Kidney capillary endothelial cell (primary cell): Measurements from ENCODE around the gene PATL2.
"Not testable (repeated sequence)": the region's sequence is repeated elsewhere in the genome, so short reads cannot be mapped to it uniquely, and the experiment has no call there.

Experiments
- DNase-seq: peaks from one replicate; pipeline ENCODE4 v3.0.0-alpha.2; 2018; ENCODE audit warnings: low spot score

The PATL2 gene

DNA sequence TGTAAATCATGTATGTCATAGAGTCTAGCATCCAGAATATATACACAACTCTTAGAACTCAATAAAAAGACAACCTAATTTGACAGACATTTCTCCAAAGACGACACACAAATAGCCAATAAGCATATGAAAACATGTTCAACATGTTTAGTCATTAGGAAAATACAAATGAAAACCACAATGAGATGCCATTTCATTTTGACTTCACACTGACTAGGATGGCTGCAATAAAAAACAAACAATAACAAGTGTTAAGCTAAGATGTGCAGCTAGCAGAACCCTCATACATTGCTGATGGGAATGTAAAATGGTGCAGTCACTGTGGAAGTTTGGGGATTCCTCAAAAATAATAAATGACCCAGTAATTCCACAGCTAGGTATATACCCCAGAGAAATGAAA is 64.1 kb downstream of the PATL2 start:
- no peak for DNase-seq

DNA sequence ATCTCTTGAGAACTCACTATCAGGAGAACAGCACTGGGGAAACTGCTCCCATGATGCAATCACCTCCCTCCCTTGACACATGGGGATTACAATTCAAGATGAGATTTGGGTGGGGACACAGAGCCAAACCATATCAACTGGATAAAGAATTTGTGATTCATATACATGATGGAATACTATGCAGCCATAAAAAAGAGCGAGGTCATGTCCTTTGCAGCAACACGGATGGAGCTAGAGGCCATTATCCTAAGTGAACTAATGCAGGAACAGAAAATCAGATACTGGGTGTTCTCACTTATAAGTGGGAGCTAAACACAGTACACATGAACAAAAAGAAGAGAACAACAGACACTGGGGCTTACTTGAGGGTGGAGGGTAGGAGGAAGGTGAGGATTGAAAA is 64.7 kb downstream of the PATL2 start:
- DNase-seq, result no peak

DNA sequence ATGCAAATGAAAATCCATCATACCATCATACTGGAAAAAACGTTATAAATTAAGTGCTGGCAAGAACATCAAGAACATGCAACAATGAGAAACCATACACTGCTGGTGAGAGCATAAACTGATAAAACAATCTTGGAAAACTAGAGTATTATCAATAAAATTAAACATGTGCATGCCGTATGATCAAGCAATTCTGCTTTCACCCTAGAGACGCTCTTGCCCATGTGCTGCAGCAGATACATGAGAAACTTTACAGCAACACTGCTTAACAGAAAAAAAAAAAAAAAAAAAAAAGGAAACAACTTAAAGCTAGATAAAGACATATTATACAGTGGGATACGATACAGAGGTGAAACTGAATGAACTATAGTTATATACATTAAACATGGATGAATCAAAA is 69.5 kb downstream of the PATL2 start:
- no peak for DNase-seq

DNA sequence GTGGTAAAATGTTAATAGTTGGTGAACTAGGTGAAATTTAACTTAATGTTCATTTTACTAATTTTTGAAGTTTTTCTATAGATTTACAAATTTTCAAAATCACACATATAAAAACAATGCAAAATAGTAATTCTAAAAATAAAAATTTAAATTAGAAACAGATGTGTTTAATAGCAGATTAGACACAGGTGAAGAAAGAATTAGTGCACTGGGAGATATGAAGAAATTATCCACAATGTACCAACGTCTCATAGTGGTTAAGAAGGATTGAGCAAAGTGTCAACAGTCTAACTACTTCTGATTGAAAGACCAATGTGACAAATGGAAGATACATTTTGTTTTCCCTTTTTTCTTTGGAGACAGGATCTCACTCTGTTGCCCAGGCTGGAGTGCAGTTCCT is 74.1 kb downstream of the PATL2 start:
- no peak for DNase-seq

DNA sequence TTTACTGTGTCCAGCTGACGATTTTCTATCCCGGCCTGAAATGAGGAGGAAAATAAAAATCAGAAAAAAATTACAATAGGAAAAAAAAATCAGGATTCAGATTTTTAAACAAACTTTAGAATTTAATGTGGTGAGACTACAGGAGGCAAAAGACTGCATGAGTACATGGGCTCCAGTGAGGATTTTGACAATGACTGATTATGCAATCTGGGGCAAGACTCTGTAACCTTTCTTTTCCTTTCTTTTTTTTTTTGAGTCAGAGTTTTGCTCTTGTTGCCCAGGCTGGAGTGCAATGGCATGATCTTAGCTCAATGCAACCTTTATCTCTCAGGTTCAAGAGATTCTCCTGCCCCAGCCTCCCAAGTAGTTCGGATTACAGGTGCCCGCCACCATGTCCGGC is 77.5 kb downstream of the PATL2 start:
- no peak for DNase-seq

DNA sequence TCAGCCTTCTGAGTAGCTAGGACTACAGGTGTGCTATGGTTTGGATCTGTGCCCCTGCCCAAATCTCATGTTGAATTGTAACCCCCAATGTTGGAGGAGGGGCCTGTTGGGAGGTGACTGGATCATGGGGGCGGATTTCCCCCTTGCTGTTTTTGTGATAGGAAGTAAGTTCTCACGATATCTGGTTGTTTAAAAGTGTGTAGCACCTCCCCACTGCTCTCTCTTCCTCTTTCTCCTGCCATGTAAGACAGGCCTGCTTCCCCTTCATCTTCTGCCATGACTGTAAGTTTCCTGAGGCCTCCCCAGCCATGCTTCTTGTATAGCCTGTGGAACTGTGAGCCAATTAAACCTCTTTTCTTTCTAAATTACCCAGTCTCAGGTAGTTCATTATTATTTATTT is 85.8 kb downstream of the PATL2 start:
- DNase-seq, result not testable (repeated sequence)

DNA sequence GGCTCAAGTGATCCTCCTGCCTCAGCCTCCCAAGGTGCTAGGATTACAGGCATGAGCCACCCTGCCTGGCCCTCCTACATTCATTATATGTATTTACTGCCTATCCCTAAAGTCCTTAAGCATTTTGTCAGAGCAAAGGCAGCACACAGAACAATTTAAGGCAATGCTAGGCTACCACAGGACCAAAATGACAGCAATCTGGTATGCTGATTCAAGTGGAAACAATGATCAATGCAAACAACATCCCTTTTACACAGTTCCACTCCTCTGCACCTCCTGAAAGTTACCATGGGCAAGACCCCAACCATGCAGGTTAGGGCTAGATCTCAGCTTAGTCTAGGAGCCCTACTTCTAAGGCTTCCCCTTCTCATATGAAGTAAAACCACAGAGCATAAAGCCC is 87.9 kb downstream of the PATL2 start:
- DNase-seq, result no peak

DNA sequence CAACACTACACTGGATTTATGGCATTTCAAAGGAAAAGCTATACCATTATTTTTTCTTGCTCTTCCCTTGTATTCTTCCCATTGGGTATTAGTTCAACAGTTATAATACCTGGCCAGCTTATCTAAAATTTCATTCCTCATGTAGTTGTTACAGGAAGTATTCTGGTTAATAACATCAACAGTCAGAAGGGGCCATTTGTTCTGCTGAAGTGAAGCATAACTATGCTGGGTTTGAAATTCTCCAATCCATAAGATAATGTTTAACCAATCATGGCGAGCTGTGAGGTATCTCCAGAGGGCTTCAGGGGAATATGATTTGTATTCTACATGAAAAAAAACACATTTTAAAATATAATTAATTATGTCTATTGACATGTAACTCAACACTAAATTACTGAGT is 91.0 kb downstream of the PATL2 start:
- no peak for DNase-seq

DNA sequence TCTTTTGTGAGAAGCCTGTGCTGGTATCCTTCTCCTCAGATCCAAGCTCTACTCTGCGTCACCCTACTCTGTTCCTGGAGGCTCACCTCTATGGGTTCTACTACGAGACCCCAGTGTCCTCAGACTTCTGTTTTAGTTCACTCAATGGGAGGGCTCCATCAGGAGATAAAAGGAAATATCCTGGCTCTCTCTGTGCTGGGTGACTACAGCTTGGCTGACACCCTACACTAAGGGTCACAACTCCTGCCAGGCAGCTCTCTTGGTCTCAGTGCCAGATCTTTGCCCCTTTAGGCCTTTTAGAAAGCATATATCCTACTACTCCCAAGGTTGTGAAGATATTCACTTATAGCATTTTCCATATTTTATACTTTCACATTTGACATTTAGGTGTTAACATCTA is 94.1 kb downstream of the PATL2 start:
- DNase-seq, result no peak
